ENCODE results near the gene ACSL6.

ACSL6 gene

GRCh38 chr5:132011622-132012343, at the start of gene ACSL6:
Gene ACSL6 (minus strand): TSS chr5:132011658. CDS start chr5:132011553, 105 bp downstream.
- DNase-seq: no peak

GRCh38 chr5:132060501-132061161, 49.2 kb upstream of the ACSL6 start, which contains the start of gene IL3:
Gene IL3 (plus strand): TSS chr5:132060655. CDS start chr5:132060707, 52 bp downstream.
- DNase-seq: no peak

GRCh38 chr5:132059696-132060500, 48.4 kb upstream of the ACSL6 start:
- DNase-seq: no peak

- DNase-seq: no peak
These were observed 47.7 kb upstream of the ACSL6 start for GRCh38 chr5:132059043-132059695.

GRCh38 chr5:132058646-132059042, 47.2 kb upstream of the ACSL6 start:
- DNase-seq: no peak

- DNase-seq: no peak
These were observed 46.2 kb upstream of the ACSL6 start for GRCh38 chr5:132057498-132058255.

GRCh38 chr5:132056610-132057497, 45.4 kb upstream of the ACSL6 start:
- DNase-seq: no peak

- DNase-seq: no peak
These were observed 44.6 kb upstream of the ACSL6 start for GRCh38 chr5:132055808-132056609.

GRCh38 chr5:132055441-132055807, 44.0 kb upstream of the ACSL6 start:
- no peak for DNase-seq

- no peak for DNase-seq
These were observed 43.4 kb upstream of the ACSL6 start for GRCh38 chr5:132054697-132055440.

- no peak for DNase-seq
These were observed 42.7 kb upstream of the ACSL6 start for GRCh38 chr5:132054031-132054696.

- DNase-seq: no peak
These were observed 42.0 kb upstream of the ACSL6 start for GRCh38 chr5:132053483-132053882.

- DNase-seq: no peak
These were observed 41.1 kb upstream of the ACSL6 start for GRCh38 chr5:132052520-132052919.

- no peak for DNase-seq
These were observed 39.4 kb upstream of the ACSL6 start for GRCh38 chr5:132050661-132051552.

- DNase-seq: no peak
These were observed 38.7 kb upstream of the ACSL6 start for GRCh38 chr5:132050136-132050535.

GRCh38 chr5:132049559-132049958, 38.1 kb upstream of the ACSL6 start:
- no peak for DNase-seq

- DNase-seq: no peak
These were observed 37.6 kb upstream of the ACSL6 start for GRCh38 chr5:132049093-132049492.

GRCh38 chr5:132046880-132047299, 35.4 kb upstream of the ACSL6 start:
- no peak for DNase-seq
